GM23248 (cell line): ENCODE measurements around the gene IL17REL.

ENCODE experiments used
- EZH2 ChIP-seq: fragments of 200-600 bp; sonication (generic); IDR thresholded peaks from 2 replicates; pipeline ENCODE4 v1.6.1; 2018; ENCODE audit warnings: antibody characterized with exemption, mild to moderate bottlenecking; ENCODE audit not compliant: insufficient read depth, poor library complexity, severe bottlenecking
- EZH2phosphoT487 ChIP-seq: fragments of 200-600 bp; sonication (generic); IDR thresholded peaks from 2 replicates; pipeline ENCODE4 v1.6.1; 2018; ENCODE audit warnings: antibody characterized with exemption, moderate library complexity, mild to moderate bottlenecking, low read depth; ENCODE audit not compliant: insufficient read depth

GRCh38 chr22:49968313-49968830, 44.2 kb downstream of the IL17REL start:
- TF ChIP-seq EZH2phosphoT487 (no peak), EZH2 (no peak)
